Transverse colon (tissue), 4 donors: ENCODE measurements around the gene MYO18B.

ENCODE experiments used
- CTCF ChIP-seq, 5 experiments: fragments of 200-600 bp in 3 of 5; fragments of 450-650 bp in 2 of 5; sonication (generic) in 3 of 5; IDR thresholded peaks; 1 replicate in 2 of 5; 2 replicates in 3 of 5; pipeline ENCODE4 v1.5.1; 2016 to 2017; ENCODE audit warnings: antibody characterized with exemption in 5 of 5, inconsistent platforms in 3 of 5, mild to moderate bottlenecking in 2 of 5, moderate library complexity in 1 of 5
- POLR2A ChIP-seq: fragments of 450-650 bp; IDR thresholded peaks from one replicate; pipeline ENCODE4 v1.6.1; 2016; ENCODE audit warnings: antibody characterized with exemption, mild to moderate bottlenecking, moderate library complexity
- POLR2AphosphoS5 ChIP-seq, 3 donors: sonication (generic); formaldehyde crosslinking; IDR thresholded peaks; one replicate each; pipeline ENCODE4 v1.6.1; 2016; ENCODE audit warnings: antibody characterized with exemption in 3 of 3

- TF ChIP-seq CTCF (IDR thresholded peaks at IDR 0.05) (no peak), POLR2AphosphoS5 (IDR thresholded peaks at IDR 0.05) (no peak), POLR2A (no peak)
Measured at GRCh38 chr22:25882360-25882759, 140.4 kb downstream of the MYO18B start.
